Activated B cell treated with CpG ODN at 0.5 μM for 24 hours (primary cell): ENCODE measurements around the gene MOGAT3. TPM values are rescaled to one million over a fixed set of nuclear protein-coding genes. Genes with fewer than 3 reads are reported as not detected.

Source experiments
- ATAC-seq: fragments of 200-7000 bp; cut with Tn5 transposase; one replicate; pipeline ENCODE4 v1.10.0; 2021; ENCODE audit warnings: low read depth, mild to moderate bottlenecking, moderate library complexity
- CTCF ChIA-PET: fragments of 350-600 bp; sonication (Branson Sonifier 250); formaldehyde crosslinking; loops from one replicate; lab custom pipeline; 2021; ENCODE audit warnings: antibody characterized with exemption; lab: Charles Lee
- POLR2A ChIA-PET: fragments of 350-600 bp; sonication (Branson Sonifier 250); formaldehyde crosslinking; loops from one replicate; lab custom pipeline; 2021; ENCODE audit warnings: antibody characterized with exemption; lab: Charles Lee
- DNase-seq: peaks from one replicate; pipeline ENCODE4 v3.0.0; 2022
- H3K27ac Mint-ChIP-seq: one replicate; pipeline ENCODE4 v1.8.0; 2020; ENCODE audit warnings: mixed read lengths
- H3K27me3 Mint-ChIP-seq: one replicate; pipeline ENCODE4 v1.8.0; 2021; ENCODE audit warnings: mixed read lengths
- H3K36me3 Mint-ChIP-seq: one replicate; pipeline ENCODE4 v1.8.0; 2021; ENCODE audit warnings: low read depth, mixed read lengths
- H3K4me1 Mint-ChIP-seq: one replicate; pipeline ENCODE4 v1.8.0; 2021; ENCODE audit warnings: mixed read lengths
- H3K4me3 Mint-ChIP-seq: one replicate; pipeline ENCODE4 v1.8.0; 2020; ENCODE audit warnings: mild to moderate bottlenecking, mixed read lengths
- H3K9me3 Mint-ChIP-seq: one replicate; pipeline ENCODE4 v1.8.0; 2020; ENCODE audit warnings: mixed read lengths
- CTCF ChIP-seq: fragments of 200-600 bp; IDR thresholded peaks from one replicate; pipeline ENCODE4 v1.8.0; 2022; ENCODE audit warnings: antibody characterized with exemption, mild to moderate bottlenecking
- intact Hi-C: fragments of 100-400 bp; cut with micrococcal nuclease; formaldehyde crosslinking; loops from one replicate; pipeline ENCODE4 v1.15.1; 2024
- total RNA-seq: library from RNA; stranded (reverse); gene quantifications from 2 replicates; pipeline ENCODE4 v1.2.3, GENCODE V29; 2022

MOGAT3 gene
- total RNA-seq, 1 donor from 2014 or later = not detected

- peaks cover 2% of the 10 kb centered on the region for H3K4me1 Mint-ChIP-seq
- intact Hi-C loops = no loop called here
- ATAC-seq (no peak), DNase-seq (no peak)
- TF ChIP-seq CTCF = no peak
- no peaks in the 10 kb centered on the region for H3K27me3 Mint-ChIP-seq
- POLR2A ChIA-PET = interaction anchor here (1.8 kb wide), 1 partner anchor 10 kb away, joined by 4 read pairs; no protein-coding TSS in a partner anchor
- H3K9me3 Mint-ChIP-seq = no peaks in the 10 kb centered on the region
- no peak overlapping the region for H3K27ac Mint-ChIP-seq
- CTCF ChIA-PET = no interaction called here
- no peak overlapping the region for H3K4me3 Mint-ChIP-seq
- peaks cover 34% of the 10 kb centered on the region for H3K36me3 Mint-ChIP-seq
Measured at GRCh38 chr7:101233907-101234547, 33.2 kb upstream of the MOGAT3 start.

GRCh38 chr7:101232141-101232850 lies 31.5 kb upstream of the MOGAT3 start:
- H3K9me3 Mint-ChIP-seq = no peaks in the 10 kb centered on the region
- ChIA-PET POLR2A (interaction anchor here (0.6 to 1.8 kb wide), 2 partner anchors 11 to 56 kb away, joined by 3 to 4 read pairs; no protein-coding TSS in a partner anchor), CTCF (no interaction called here)
- no peaks in the 10 kb centered on the region for H3K4me1 Mint-ChIP-seq
- no peak for TF ChIP-seq CTCF
- DNase-seq (no peak), ATAC-seq (no peak)
- no peak overlapping the region for H3K27ac Mint-ChIP-seq
- intact Hi-C loops = no loop called here
- no peak overlapping the region for H3K4me3 Mint-ChIP-seq
- peaks cover 34% of the 10 kb centered on the region for H3K36me3 Mint-ChIP-seq
- no peaks in the 10 kb centered on the region for H3K27me3 Mint-ChIP-seq

- no peaks in the 10 kb centered on the region for H3K27me3 Mint-ChIP-seq
- H3K27ac Mint-ChIP-seq = no peak overlapping the region
- peaks cover 37% of the 10 kb centered on the region for H3K36me3 Mint-ChIP-seq
- H3K4me3 Mint-ChIP-seq = no peak overlapping the region
- DNase-seq (no peak), ATAC-seq (no peak)
- CTCF ChIA-PET = no interaction called here
- TF ChIP-seq CTCF = no peak
- intact Hi-C loops = no loop called here
- no peaks in the 10 kb centered on the region for H3K9me3 Mint-ChIP-seq
- H3K4me1 Mint-ChIP-seq = no peaks in the 10 kb centered on the region
- POLR2A ChIA-PET = interaction anchor here (0.6 kb wide), 1 partner anchor 55 kb away, joined by 3 read pairs; no protein-coding TSS in a partner anchor
Measured at GRCh38 chr7:101231644-101232043, 30.8 kb upstream of the MOGAT3 start.

GRCh38 chr7:101226721-101227120 lies 25.9 kb upstream of the MOGAT3 start:
- no peak overlapping the region for H3K27ac Mint-ChIP-seq
- peaks cover 65% of the 10 kb centered on the region for H3K36me3 Mint-ChIP-seq
- POLR2A ChIA-PET = interaction anchor here (0.6 kb wide), 1 partner anchor 81 kb away, joined by 3 read pairs; no protein-coding TSS in a partner anchor

More at GRCh38 chr7:101226721-101227120, 25.9 kb upstream of the MOGAT3 start:
- CTCF ChIA-PET = interaction anchor here (2.3 kb wide), 1 partner anchor 17 kb away, joined by 4 read pairs; no protein-coding TSS in a partner anchor
- Mint-ChIP-seq H3K4me1 (no peaks in the 10 kb centered on the region), H3K27me3 (no peaks in the 10 kb centered on the region), H3K4me3 (no peak overlapping the region), H3K9me3 (no peaks in the 10 kb centered on the region)
- intact Hi-C loops = no loop called here
- no peak for TF ChIP-seq CTCF
- DNase-seq = no peak
- ATAC-seq = no peak
